Measurements from ENCODE around the gene CLIP1. TPM values are rescaled to one million over a fixed set of nuclear protein-coding genes. Genes with fewer than 3 reads are reported as not detected.
A peak's percentile ranks its signal among the peaks of the same experiment; 100 is the strongest.

CLIP1 gene
- total RNA-seq, 2 experiments from 2014 or later: 11.2 to 25.6 TPM

- intact Hi-C loops (cut with micrococcal nuclease; ENCODE audit: unreplicated experiment): no loop called here
- no peak for DNase-seq (ENCODE audit: low spot score)
- H2AFZ ChIP-seq (ENCODE audit: low read length): peak overlapping the region; percentile 1; the same call in 1 of the 2 replicates
- TF ChIP-seq, protein P1, sequence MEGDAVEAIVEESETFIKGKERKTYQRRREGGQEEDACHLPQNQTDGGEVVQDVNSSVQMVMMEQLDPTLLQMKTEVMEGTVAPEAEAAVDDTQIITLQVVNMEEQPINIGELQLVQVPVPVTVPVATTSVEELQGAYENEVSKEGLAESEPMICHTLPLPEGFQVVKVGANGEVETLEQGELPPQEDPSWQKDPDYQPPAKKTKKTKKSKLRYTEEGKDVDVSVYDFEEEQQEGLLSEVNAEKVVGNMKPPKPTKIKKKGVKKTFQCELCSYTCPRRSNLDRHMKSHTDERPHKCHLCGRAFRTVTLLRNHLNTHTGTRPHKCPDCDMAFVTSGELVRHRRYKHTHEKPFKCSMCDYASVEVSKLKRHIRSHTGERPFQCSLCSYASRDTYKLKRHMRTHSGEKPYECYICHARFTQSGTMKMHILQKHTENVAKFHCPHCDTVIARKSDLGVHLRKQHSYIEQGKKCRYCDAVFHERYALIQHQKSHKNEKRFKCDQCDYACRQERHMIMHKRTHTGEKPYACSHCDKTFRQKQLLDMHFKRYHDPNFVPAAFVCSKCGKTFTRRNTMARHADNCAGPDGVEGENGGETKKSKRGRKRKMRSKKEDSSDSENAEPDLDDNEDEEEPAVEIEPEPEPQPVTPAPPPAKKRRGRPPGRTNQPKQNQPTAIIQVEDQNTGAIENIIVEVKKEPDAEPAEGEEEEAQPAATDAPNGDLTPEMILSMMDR (conservative IDR thresholded peaks at IDR 0.05; ENCODE audit: low read length): 0 out of 2 replicates have a peak, but pooled peaks have one; percentile 12
- TF ChIP-seq EZH2phosphoT487 (IDR thresholded peaks at IDR 0.05; ENCODE audit: borderline replicate concordance, low read depth, low read length): no peak
- H3K4me1 ChIP-seq (ENCODE audit: insufficient read depth, low read length, poor library complexity, severe bottlenecking): peaks cover 19% of the 10 kb centered on the region
- ChIA-PET CTCF (ENCODE audit: unreplicated experiment) (no interaction called here), POLR2A (interaction anchor here (0.7 to 1.5 kb wide), 3 partner anchors 10 to 82 kb away, joined by 3 to 5 read pairs (median 4); no protein-coding TSS in a partner anchor)
- no peaks in the 10 kb centered on the region for H3K9me2 ChIP-seq (ENCODE audit: insufficient read depth, low read length)
- no peaks in the 10 kb centered on the region for H3K79me2 ChIP-seq (ENCODE audit: insufficient read depth, low read depth, low read length)
- BruUV-seq (replicated peaks): no TSS peak
- peak overlapping the region; percentile 30; the same call in 1 of the 2 replicates for H3K4me2 ChIP-seq (ENCODE audit: low read length)
- H3K4me3 ChIP-seq (ENCODE audit: low read depth, low read length, poor library complexity, severe bottlenecking): no peak overlapping the region
- no peaks in the 10 kb centered on the region for H3K9me3 ChIP-seq (ENCODE audit: low read length)
- peaks cover 10% of the 10 kb centered on the region for H3K36me3 ChIP-seq (ENCODE audit: insufficient read depth, low read length)
- no peaks in the 10 kb centered on the region for H4K20me1 ChIP-seq (ENCODE audit: insufficient read depth, low read length)
- H3K27ac ChIP-seq (ENCODE audit: low read depth, low read length, poor library complexity, severe bottlenecking): peak overlapping the region; percentile 2
These were observed 8.7 kb downstream of the CLIP1 start for GRCh38 chr12:122413516-122414404.

GRCh38 chr12:122412851-122413433 lies 9.5 kb downstream of the CLIP1 start:
- no peaks in the 10 kb centered on the region for H3K9me3 ChIP-seq (ENCODE audit: low read length)
- H2AFZ ChIP-seq (ENCODE audit: low read length): peak overlapping the region; percentile 1; the same call in 1 of the 2 replicates
- ChIA-PET CTCF (ENCODE audit: unreplicated experiment) (no interaction called here), POLR2A (interaction anchor here (1.5 kb wide), 1 partner anchor 13 kb away, joined by 5 read pairs; no protein-coding TSS in a partner anchor)
- no peak for DNase-seq (ENCODE audit: low spot score)
- H3K4me2 ChIP-seq (ENCODE audit: low read length): peak overlapping the region; percentile 30
- no peaks in the 10 kb centered on the region for H3K9me2 ChIP-seq (ENCODE audit: insufficient read depth, low read length)
- no peaks in the 10 kb centered on the region for H4K20me1 ChIP-seq (ENCODE audit: insufficient read depth, low read length)
- peaks cover 10% of the 10 kb centered on the region for H3K36me3 ChIP-seq (ENCODE audit: insufficient read depth, low read length)
- no TSS peak for BruUV-seq (replicated peaks)
- H3K79me2 ChIP-seq (ENCODE audit: insufficient read depth, low read depth, low read length): no peaks in the 10 kb centered on the region
- TF ChIP-seq EZH2phosphoT487 (IDR thresholded peaks at IDR 0.05; ENCODE audit: borderline replicate concordance, low read depth, low read length): no peak
- TF ChIP-seq, protein P1 (conservative IDR thresholded peaks at IDR 0.05; ENCODE audit: low read length): no peak
- no peak overlapping the region for H3K27ac ChIP-seq (ENCODE audit: low read depth, low read length, poor library complexity, severe bottlenecking)
- H3K4me1 ChIP-seq (ENCODE audit: insufficient read depth, low read length, poor library complexity, severe bottlenecking): peaks cover 19% of the 10 kb centered on the region
- peak overlapping the region; percentile 34 for H3K4me3 ChIP-seq (ENCODE audit: low read depth, low read length, poor library complexity, severe bottlenecking)
- intact Hi-C loops (cut with micrococcal nuclease; ENCODE audit: unreplicated experiment): no loop called here
